Occipital lobe (tissue), 2 donors: ENCODE results near the gene TSPAN5. TPM values are rescaled to one million over a fixed set of nuclear protein-coding genes. Genes with fewer than 3 reads are reported as not detected.
"Not testable (repeated sequence)": the region's sequence is repeated elsewhere in the genome, so short reads cannot be mapped to it uniquely, and the experiment has no call there.

Source experiments
- DNase-seq: peaks from one replicate; lab custom pipeline; 2025; lab: John Stamatoyannopoulos, UW
- total RNA-seq: library from RNA; depleted of rRNA; stranded (reverse); fragments of >200 nt; gene quantifications from one replicate; pipeline ENCODE4 v1.2.3, GENCODE V29; 2014

The TSPAN5 gene
- total RNA-seq, 1 donor from 2014 or later, result 90.5 TPM

- DNase-seq, result no peak
These were observed 159.6 kb downstream of the TSPAN5 start for GRCh38 chr4:98498774-98499173.

- no peak for DNase-seq
These were observed 162.1 kb downstream of the TSPAN5 start for GRCh38 chr4:98496152-98496845.

GRCh38 chr4:98493296-98493695 is 165.1 kb downstream of the TSPAN5 start:
- DNase-seq, result no peak

GRCh38 chr4:98491899-98492559 is 166.4 kb downstream of the TSPAN5 start:
- no peak for DNase-seq

- DNase-seq, result no peak
These were observed 168.2 kb downstream of the TSPAN5 start for GRCh38 chr4:98490251-98490650.

- no peak for DNase-seq
These were observed 172.5 kb downstream of the TSPAN5 start for GRCh38 chr4:98485816-98486345.

- no peak for DNase-seq
These were observed 174.4 kb downstream of the TSPAN5 start for GRCh38 chr4:98484031-98484430.

GRCh38 chr4:98482847-98483806 is 175.3 kb downstream of the TSPAN5 start:
- DNase-seq, result no peak

GRCh38 chr4:98482503-98482846 is 175.9 kb downstream of the TSPAN5 start:
- no peak for DNase-seq

- no peak for DNase-seq
These were observed 177.2 kb downstream of the TSPAN5 start for GRCh38 chr4:98481167-98481566.

GRCh38 chr4:98480535-98480934 is 177.9 kb downstream of the TSPAN5 start:
- DNase-seq, result no peak

GRCh38 chr4:98479590-98479989 is 178.8 kb downstream of the TSPAN5 start:
- DNase-seq, result not testable (repeated sequence)

- no peak for DNase-seq
These were observed 181.5 kb downstream of the TSPAN5 start for GRCh38 chr4:98476891-98477290.

GRCh38 chr4:98474408-98474844 is 184.0 kb downstream of the TSPAN5 start:
- DNase-seq, result no peak

GRCh38 chr4:98473046-98473445 is 185.4 kb downstream of the TSPAN5 start:
- DNase-seq, result no peak

GRCh38 chr4:98470831-98471230 is 187.6 kb downstream of the TSPAN5 start:
- DNase-seq, result no peak

GRCh38 chr4:98470366-98470765 is 188.0 kb downstream of the TSPAN5 start:
- DNase-seq, result no peak

- DNase-seq, result no peak
These were observed 188.6 kb downstream of the TSPAN5 start for GRCh38 chr4:98469771-98470170.

GRCh38 chr4:98468709-98469108 is 189.7 kb downstream of the TSPAN5 start:
- no peak for DNase-seq

GRCh38 chr4:98467627-98468072 is 190.8 kb downstream of the TSPAN5 start:
- peak; percentile 62 for DNase-seq

GRCh38 chr4:98466868-98467599 is 191.4 kb downstream of the TSPAN5 start:
- no peak for DNase-seq
